GOT3 (cell line): ENCODE results near the gene MZT2B.
"Not testable (repeated sequence)": the region's sequence is repeated elsewhere in the genome, so short reads cannot be mapped to it uniquely, and the experiment has no call there.

Source experiments
- DNase-seq: peaks from one replicate; lab custom pipeline; 2025; ENCODE audit warnings: mixed read lengths; lab: John Stamatoyannopoulos, UW

MZT2B gene

DNA sequence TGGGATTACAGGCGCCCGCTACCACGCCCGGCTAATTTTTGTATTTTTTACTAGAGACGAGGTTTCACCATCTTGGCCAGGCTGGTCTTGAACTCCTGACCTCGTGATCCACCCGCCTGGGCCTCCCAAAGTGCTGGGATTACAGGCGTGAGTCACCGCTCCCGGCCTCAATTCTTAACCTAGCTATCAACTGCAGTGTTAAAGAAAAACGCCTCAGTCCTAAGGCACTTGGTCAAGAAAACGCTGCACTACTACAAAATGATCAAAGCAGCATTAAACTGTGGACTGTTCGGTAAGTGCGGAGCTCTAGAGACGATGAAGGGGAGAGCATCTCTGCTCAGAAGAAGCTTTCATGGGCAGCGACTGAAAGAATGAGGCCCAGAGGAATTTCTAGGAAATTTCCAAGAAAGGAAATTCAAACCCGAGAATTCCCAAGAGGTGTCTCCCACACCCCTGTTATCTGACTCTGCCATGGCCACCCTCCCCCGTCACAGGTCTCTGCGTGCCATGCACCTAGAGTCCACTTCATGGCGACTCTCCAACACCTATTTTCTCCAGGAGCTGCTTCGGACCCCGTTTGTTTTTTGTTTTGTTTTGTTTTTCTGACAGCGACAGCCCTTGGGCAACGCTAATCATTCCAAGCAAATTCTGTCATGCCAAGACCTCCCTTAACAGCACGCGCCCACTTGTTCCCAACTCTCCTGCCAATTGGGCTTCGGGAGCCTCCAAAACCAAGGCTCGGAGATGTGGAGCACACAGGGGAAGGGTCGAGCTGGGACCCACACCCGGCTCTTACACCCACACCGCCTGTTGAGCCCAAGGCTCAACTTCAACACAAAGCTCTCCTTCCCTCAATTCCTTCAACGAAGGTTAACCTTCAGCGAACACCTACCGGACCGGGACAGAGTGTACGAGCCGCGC lies 1.4 kb upstream of the MZT2B start:
- not testable (repeated sequence) for DNase-seq

DNA sequence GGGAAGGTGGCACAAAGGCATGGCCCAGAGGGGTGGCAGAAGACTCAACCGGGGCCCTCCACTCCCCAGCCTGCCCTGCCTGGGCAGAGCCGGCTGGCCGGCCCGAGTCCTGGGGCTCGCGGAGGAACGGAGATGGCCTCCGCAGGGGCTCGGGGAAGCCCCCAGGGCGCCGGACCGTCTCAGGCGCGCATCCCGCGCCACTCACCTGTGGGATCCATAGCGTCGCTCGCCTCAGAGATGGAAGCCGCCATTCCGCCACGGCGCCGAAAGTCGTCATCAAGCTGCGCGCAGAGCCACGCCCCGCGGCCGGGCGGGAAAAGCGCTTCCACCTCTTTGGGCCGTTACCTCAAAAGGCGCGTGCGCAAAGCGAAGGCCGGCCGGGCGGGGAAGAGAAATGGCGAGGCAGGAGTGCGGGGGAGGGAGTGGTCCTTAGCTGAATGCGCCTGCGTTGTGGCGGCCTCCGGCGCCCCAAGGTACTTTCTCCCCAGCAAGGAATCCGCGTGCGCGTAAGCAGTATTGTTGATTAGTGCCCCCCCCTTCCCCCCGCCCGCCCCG lies 660 bp upstream of the MZT2B start, which contains the start of gene SMPD4:
TSS of gene SMPD4 (minus strand) at position 278 of the 555 bp plus-strand sequence. CDS start 5,010 bp downstream, outside the sequence.
- DNase-seq: peak; percentile 94

DNA sequence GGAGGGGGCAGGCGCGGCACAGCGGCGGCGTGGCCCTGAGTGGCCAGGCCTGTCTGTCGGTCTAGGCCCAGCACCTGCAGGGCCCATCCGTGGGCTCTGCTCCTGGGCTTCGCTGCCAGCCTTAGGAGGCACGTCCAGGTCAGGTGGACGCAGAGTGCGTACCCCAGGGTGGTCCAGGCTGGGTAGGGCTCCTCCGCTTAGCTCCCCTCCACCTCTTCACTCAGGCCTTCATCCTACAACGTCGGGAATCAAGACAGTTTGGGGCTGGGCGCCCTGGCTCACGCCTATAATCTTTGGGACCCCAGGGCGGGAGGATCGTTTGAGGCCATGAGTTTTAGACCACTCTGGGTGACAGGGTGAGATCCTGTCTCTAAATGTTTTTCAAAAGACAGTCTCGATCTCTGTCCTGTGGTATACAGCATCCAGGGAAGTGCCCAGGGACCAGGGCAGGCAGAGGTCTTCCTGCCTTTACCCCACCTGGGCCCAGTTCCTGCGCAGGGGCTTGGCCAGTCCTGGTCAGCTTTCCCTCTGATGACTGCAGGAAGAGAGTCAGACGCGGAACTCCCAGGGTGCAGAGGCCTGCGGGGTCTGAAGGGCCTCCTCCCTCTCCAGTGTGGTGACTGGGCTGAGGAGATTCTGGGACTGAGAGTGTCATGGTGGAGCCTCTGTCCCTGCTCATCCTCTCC lies 907 bp downstream of the MZT2B start:
- DNase-seq: not testable (repeated sequence)

DNA sequence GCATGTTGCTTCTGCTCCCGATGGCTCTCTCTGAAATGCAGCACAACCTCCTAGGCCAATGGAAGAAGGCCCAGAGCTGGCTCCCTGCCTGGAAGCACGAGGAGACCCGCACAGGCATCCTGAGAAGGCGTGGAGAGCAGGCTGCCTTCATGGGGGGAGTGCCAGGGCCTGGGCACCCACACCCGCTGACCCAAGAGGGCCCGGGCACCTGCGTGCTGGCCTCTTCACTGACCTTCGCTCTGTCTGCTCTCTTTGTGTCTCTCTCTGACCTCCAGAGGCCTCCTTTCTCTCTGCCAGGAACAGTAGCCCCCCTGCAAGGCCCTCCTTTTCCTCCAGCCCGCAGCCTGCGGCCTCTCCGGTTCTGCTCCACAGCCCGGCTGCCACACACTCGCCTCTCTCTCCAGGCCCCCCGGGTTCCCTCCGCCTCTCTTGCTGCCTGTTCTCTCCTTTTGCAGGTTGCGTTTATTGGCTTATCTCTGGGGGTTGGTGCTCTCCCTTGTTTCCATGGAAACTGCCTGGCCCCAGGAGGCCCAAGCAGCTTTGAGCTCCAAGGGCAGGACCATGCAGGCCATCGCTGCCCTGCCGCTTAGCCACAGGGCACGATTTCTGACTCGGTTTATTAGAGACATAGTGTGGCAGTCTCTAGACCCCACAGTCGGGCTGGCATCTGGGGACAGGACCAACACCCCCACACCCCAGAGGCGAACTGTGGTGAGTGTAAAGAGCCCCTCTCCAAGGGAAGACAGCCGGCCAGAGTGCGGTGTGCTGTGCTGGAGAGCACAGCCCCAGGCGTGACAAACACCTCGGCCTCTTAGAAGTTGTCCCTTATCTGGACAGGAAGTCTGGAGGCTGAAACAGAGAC lies 1.7 kb downstream of the MZT2B start:
- no peak for DNase-seq

DNA sequence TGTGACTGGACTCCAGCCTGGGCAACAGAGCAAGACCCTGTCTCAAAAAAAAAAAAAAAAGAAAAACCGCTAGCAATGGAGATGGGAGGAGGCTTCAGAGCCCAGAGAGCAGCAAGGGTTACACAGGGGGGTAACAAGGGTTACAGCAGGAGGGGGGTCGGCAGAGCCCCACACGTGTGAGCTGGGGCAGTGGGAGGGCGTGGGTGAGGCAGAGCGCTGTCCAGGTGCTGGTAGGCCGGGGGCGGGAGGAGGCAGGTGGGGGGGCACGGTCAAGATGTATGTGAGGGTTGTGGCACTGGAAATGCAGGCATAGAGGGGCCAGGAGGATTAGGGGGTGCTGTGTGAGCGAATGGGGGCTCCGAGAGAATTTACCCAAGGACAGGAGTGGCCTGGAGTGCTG lies 3.4 kb downstream of the MZT2B start:
- no peak for DNase-seq

DNA sequence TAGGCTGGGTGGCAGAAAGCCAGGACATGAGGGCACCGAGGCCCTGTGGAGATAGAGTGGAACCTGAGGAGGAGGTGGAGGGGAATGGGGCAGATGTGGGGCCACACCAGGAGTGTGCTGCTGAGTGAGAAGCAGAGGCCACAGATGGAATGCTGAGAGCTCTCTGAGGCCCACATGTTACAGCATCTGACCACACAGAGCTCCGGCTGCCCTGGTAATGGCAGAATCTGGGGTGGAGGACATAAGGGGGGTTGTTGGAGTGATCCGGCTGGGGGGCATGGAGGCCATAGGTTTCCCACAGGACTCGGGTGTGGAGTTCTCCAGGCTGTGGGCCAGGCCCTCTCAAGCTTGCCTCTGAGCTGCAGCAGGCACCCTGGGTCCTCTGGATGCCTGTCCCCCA lies 3.8 kb downstream of the MZT2B start:
- DNase-seq: no peak

DNA sequence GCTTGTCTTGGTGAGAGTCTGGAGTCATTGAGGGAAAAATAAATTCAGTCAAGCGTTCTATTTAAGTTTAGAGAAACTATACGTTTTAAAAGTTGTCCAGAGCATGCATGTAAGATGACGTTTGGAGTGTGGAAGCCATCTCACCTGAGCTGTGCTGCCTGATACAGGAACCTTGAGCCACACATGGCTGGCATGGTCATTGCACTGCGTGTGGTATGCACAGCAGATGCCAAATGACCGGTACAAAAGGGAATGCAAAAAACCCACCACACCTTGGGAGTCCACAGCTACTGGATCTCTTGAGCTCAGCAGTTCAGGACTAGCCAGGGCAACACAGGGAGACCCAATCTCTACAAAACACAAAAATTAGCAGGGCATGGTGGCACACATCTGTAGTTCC lies 4.3 kb downstream of the MZT2B start:
- no peak for DNase-seq

DNA sequence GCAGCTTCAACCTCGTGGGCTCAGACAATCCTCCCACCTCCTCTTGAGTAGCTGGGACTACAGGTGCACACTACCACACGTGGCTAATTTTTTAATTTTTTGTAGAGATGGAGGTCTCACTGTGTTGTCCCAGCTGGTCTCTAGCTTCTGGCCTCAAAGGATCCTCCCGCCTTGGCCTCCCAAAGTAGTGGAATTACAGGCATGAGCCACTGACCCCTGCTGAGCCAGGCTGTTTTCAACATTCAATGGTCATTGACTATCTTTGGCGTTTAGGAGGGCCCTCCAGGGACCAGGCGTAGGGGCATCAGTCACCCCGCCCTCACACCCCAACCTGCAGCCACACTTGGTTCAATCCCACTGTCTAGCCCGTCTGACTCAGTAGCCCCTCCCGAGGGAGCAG lies 5.2 kb downstream of the MZT2B start:
- no peak for DNase-seq

DNA sequence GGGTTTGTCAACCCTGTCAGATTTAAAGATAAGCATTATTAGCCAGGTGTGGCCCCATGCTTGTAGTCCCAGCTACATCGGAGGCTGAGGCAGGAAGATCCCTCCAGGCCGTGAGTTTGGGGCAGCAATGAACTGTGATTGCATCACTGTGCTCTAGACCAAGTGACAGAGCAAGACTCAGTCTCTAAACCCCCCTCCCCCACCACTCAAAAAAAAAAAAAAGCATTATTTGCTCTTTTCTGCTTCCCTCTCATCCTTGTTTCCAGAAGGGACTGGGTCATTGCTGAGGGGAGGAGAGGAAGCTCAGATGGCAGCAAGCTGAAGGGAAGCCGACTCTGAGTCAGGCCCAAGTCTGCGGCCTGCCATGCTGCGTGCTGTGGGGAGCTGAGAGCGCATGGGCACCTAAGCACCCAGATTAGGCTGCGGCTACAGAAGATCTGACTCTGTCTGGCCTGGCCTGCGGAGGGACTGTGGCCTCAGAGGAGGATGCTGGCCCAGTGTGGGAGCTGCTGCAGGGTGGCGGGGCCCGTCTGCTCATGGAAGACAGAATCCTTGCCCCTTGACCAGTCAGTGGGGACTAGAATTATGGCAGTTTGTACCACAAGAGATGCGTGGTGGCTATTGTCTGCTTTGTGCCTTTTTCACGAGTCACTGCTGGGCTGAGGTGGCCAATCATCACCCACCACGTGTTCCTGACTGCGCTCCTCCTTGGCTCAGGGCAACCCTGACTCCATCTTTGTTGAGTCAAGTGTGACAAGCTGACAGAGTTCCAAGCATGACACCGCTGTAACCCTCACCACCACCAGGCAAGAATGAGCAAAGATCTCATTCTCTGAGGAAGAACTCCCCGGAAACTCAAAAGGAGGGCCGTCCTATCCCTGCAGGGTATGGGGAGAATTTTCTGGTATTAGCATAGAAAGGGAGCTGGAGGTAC lies 6.1 kb downstream of the MZT2B start:
- not testable (repeated sequence) for DNase-seq

DNA sequence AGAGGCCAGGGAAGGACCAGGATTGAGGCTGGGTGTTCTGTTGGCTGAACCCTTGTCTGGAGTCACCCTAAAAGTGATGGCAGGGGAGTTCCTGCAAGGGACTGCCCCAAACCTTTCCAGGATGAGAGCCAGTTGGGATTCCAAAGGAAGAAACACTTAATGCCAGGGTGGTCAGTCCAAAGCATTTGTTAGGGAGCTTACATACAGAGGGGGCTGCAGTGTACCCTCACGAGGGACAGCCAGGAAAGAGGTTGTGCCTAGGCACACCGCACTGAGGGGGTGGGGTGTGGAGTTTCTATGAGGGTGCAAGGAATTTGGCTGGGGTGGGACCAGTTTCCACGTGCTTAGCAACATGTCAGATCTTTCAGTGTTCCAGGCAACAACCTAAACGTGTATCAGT lies 6.9 kb downstream of the MZT2B start:
- not testable (repeated sequence) for DNase-seq

DNA sequence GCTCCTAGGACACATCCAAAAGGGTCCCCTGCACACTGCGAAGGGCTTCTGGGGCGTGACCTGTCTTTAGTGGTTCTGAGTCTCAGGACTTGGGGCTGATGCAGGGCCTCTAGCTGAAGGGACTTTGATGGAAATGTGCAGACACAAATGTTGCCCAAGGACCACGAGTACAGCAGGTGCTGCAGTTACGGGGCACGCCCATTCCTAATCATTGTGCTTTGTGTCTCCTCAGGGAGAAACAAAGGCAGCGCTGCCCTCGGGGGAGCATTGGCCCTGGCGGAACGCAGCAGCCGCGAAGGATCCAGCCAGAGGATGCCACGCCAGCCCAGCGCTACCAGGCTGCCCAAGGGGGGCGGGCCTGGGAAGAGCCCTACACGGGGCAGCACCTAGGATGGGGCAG lies 8.2 kb downstream of the MZT2B start:
- no peak for DNase-seq

DNA sequence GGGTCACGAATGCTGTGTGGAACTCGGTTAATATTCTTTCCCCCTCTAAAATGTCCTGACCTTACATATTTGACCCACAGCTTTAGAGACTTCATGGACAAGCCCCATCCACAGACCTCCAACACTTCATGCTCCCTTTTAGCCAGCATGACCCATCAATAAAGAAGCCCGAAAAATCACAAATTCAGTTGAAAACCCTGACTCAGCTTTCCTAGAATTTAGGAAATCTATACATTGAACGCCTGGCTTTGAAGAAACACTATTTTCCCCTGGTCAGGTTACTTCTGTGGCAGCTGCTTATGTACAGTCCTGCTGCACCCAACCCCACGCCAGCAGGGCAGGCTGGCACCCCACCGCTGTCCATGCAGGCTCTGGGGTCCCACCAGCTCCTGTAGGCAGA lies 9.3 kb downstream of the MZT2B start:
- not testable (repeated sequence) for DNase-seq

DNA sequence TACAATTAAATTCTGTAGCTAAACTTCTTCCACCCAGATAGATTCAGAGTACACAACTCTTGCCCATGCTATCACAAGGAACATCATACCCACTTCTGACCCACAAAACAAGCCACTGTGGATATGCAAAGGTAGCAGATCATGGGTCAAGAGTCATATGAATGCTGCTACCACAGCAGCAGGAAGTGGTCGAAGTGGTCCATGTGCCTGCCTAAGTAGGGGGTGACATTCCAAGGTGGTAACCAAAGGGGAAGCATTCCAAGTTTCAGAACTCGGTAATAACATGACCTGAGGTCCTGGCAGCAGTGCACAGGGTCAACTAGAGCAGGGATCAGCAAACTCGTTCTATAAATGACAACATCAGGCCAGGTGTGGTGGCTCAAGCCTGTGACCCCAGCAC lies 10.4 kb downstream of the MZT2B start:
- DNase-seq: not testable (repeated sequence)

DNA sequence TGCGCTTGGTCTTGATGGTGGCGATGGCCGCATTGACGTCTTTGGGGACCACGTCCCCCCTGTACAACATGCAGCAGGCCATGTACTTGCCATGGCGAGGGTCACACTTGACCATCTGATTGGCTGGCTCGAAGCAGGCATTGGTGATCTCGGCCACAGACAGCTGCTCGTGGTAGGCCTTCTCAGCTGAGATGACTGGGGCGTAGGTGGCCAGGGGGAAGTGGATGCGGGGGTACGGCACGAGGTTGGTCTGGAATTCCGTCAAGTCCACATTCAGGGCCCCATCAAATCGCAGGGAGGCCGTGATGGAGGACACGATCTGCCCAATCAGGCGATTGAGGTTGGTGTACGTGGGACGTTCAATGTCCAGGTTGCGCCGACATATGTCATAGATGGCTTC lies 11.8 kb downstream of the MZT2B start:
- DNase-seq: not testable (repeated sequence)

DNA sequence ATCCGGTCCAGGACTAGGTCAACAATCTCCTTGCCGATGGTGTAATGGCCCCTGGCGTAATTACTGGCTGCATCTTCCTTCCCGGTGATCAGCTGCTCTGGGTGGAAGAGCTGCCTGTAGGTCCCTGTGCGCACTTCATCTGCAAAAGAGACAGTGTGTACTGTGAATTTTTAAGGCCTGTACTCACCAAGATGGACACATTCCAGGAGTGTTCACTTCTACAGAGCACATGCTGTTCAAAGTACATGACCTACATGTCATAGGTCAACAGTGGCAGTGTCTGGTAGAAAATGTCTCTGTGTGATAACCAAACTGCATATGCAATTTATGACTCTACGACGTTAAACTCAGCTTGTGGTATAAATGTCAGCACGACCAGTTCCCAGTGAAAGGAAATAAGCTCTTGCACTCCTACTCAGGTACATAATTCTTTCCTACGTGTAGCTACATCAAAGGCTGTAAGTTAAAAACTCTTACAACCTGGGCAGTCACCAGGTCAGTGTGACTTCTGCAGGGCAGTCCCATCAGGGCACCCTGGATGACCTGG lies 13.1 kb downstream of the MZT2B start:
- DNase-seq: not testable (repeated sequence)

DNA sequence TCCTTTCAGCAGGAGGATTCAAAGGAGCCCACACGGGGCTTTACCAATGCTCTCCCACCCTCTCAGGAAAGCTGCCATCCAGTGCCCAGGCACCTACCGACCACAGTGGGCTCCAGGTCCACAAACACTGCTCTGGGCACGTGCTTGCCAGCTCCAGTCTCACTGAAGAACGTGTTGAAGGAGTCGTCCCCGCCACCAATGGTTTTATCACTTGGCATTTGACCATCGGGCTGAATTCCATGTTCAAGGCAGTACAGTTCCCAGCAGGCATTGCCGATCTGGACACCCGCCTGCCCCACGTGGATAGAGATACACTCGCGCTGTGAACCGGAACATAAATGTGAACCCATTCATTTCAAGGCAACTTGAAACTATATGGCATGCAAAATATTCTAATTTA lies 14.0 kb downstream of the MZT2B start:
- DNase-seq: not testable (repeated sequence)

DNA sequence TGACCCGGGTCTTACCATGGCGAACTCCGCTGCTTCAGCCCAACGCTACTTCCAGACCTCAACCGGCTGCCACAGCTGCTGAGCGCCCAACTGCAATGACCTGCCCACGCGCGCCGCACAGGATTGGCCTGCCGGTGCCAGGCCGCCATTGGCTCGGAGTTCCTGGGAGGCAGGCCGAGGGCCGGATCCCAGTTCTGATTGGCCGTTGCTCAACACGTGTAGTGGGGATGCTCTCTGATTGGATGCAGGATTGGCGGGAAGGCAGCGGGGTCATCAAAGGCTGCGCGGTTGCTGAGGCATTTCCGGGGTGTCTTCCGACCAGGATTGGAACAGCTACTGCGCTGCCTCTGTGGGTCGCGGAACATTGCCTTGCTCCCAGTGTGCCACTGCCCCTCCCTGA lies 16.3 kb downstream of the MZT2B start, which contains the start of gene TUBA3E:
TSS of gene TUBA3E (minus strand) at position 97 of the 400 bp plus-strand sequence. CDS start at position 18, 79 bp downstream.
- no peak for DNase-seq

DNA sequence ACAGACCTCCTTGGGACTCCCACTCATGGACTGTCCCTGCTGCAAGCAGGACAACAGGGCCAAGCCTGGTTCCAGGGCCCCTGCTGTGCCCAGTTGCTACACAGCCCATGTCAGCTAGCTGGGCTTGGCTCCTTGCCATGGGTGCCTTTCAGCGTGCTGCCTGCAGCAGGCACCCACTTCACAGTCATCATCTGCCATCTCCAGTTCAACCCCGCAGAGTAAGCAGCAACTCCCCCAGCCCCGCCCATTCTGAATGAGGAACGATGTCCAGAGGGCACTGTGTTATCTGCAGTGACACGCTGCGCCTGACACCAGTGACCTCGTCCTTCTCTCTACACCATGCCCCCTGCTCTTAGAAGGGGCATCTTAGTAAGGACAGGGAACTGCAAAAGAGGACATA lies 20.5 kb downstream of the MZT2B start:
- not testable (repeated sequence) for DNase-seq

DNA sequence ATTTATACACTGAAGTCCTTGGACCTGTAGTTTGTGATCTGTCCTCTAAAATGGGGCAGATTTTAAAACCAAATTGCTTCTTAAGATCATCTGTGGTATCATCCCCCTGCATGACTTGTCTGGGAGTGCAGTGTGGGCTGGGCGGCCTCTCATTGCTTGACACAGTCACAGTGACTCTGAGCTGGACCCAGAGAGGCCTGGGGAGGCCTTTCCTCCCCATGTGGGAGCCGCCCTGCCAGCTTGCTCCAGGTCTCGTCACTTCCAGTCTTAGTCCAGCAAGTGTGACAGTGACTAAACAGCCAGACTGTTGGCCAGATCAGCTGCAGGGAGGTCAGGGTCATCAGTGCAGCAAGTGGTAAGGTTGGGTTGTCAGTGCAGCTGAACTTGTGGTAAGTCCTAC lies 21.1 kb downstream of the MZT2B start:
- DNase-seq: not testable (repeated sequence)

DNA sequence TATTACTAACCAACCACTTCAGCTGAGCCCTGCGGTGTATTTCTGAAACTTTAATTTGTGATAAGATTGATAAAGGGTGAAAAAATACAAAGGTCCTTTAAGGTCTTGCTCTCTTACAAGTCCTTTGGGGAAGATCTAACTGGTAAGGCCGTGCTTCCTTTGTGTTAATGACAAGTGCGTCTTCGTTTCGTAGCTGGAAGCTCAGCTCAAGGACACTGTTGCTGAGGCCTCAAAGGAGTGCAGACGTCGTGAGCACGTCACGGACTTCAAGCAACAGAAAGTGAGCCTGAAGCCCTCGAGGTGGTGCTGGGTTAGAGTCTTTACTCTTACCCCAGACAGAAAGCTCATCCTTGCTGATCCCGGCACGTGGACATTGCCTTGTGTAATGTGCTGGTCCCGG lies 25.0 kb downstream of the MZT2B start:
- DNase-seq: not testable (repeated sequence)
